ENCODE results near the gene GCNT2.
"Not testable (repeated sequence)": the region's sequence is repeated elsewhere in the genome, so short reads cannot be mapped to it uniquely, and the experiment has no call there.

The GCNT2 gene

GRCh38 chr6:10521104-10521808 is at the start of gene GCNT2:
Gene GCNT2 (plus strand): TSS chr6:10521351. CDS start chr6:10528912, 7,561 bp downstream.
- peak within 1 kb of the TSS; percentile 40 for H3K27ac ChIP-seq (ENCODE audit: low read length)
- peaks cover 31% of the 10 kb centered on the region for H3K4me1 ChIP-seq (ENCODE audit: insufficient read depth, low read length)
- H3K9me3 ChIP-seq (ENCODE audit: insufficient read depth, low read depth, low read length), result no peaks in the 10 kb centered on the region
- H3K9ac ChIP-seq (ENCODE audit: low read depth, low read length), result peak within 1 kb of the TSS; percentile 44; the same call in 1 of the 2 replicates
- no peaks in the 10 kb centered on the region for H3K36me3 ChIP-seq (ENCODE audit: insufficient read depth, low read depth, low read length)
- no peaks in the 10 kb centered on the region for H3K27me3 ChIP-seq (ENCODE audit: insufficient read depth, low read length)
- H3K4me3 ChIP-seq (ENCODE audit: low read length), result peak within 1 kb of the TSS; percentile 49

GRCh38 chr6:10472634-10473033 is 48.5 kb upstream of the GCNT2 start:
- Histone ChIP-seq H3K4me1 (ENCODE audit: insufficient read depth, low read length) (no peaks in the 10 kb centered on the region), H3K27ac (ENCODE audit: low read length) (no peak overlapping the region), H3K9me3 (ENCODE audit: insufficient read depth, low read depth, low read length) (no peaks in the 10 kb centered on the region), H3K4me3 (ENCODE audit: low read length) (no peak overlapping the region), H3K9ac (ENCODE audit: low read depth, low read length) (no peak overlapping the region), H3K36me3 (ENCODE audit: insufficient read depth, low read depth, low read length) (no peaks in the 10 kb centered on the region), H3K27me3 (ENCODE audit: insufficient read depth, low read length) (no peaks in the 10 kb centered on the region)

GRCh38 chr6:10478187-10479040 is 42.7 kb upstream of the GCNT2 start:
- no peak overlapping the region for H3K9ac ChIP-seq (ENCODE audit: low read depth, low read length)
- H3K4me3 ChIP-seq (ENCODE audit: low read length), result no peak overlapping the region
- no peaks in the 10 kb centered on the region for H3K4me1 ChIP-seq (ENCODE audit: insufficient read depth, low read length)
- no peaks in the 10 kb centered on the region for H3K9me3 ChIP-seq (ENCODE audit: insufficient read depth, low read depth, low read length)
- no peak overlapping the region for H3K27ac ChIP-seq (ENCODE audit: low read length)
- H3K36me3 ChIP-seq (ENCODE audit: insufficient read depth, low read depth, low read length), result no peaks in the 10 kb centered on the region
- no peaks in the 10 kb centered on the region for H3K27me3 ChIP-seq (ENCODE audit: insufficient read depth, low read length)

GRCh38 chr6:10479939-10480700 is 41.0 kb upstream of the GCNT2 start:
- Histone ChIP-seq H3K27ac (ENCODE audit: low read length) (no peak overlapping the region), H3K9me3 (ENCODE audit: insufficient read depth, low read depth, low read length) (no peaks in the 10 kb centered on the region), H3K27me3 (ENCODE audit: insufficient read depth, low read length) (no peaks in the 10 kb centered on the region)

GRCh38 chr6:10481101-10481500 is 40.0 kb upstream of the GCNT2 start:
- H3K9ac ChIP-seq (ENCODE audit: low read depth, low read length), result no peak overlapping the region
- H3K27me3 ChIP-seq (ENCODE audit: insufficient read depth, low read length), result no peaks in the 10 kb centered on the region
- H3K9me3 ChIP-seq (ENCODE audit: insufficient read depth, low read depth, low read length), result no peaks in the 10 kb centered on the region
- no peaks in the 10 kb centered on the region for H3K4me1 ChIP-seq (ENCODE audit: insufficient read depth, low read length)
- H3K4me3 ChIP-seq (ENCODE audit: low read length), result no peak overlapping the region
- no peak overlapping the region for H3K27ac ChIP-seq (ENCODE audit: low read length)
- H3K36me3 ChIP-seq (ENCODE audit: insufficient read depth, low read depth, low read length), result no peaks in the 10 kb centered on the region

More at GRCh38 chr6:10479939-10480700, 41.0 kb upstream of the GCNT2 start:
- Histone ChIP-seq H3K36me3 (ENCODE audit: insufficient read depth, low read depth, low read length) (no peaks in the 10 kb centered on the region), H3K4me1 (ENCODE audit: insufficient read depth, low read length) (no peaks in the 10 kb centered on the region), H3K9ac (ENCODE audit: low read depth, low read length) (no peak overlapping the region), H3K4me3 (ENCODE audit: low read length) (no peak overlapping the region)

GRCh38 chr6:10482636-10483257 is 38.4 kb upstream of the GCNT2 start:
- no peaks in the 10 kb centered on the region for H3K36me3 ChIP-seq (ENCODE audit: insufficient read depth, low read depth, low read length)

GRCh38 chr6:10484912-10485311 is 36.2 kb upstream of the GCNT2 start:
- Histone ChIP-seq H3K27me3 (ENCODE audit: insufficient read depth, low read length) (no peaks in the 10 kb centered on the region), H3K9me3 (ENCODE audit: insufficient read depth, low read depth, low read length) (no peaks in the 10 kb centered on the region), H3K4me3 (ENCODE audit: low read length) (no peak overlapping the region), H3K9ac (ENCODE audit: low read depth, low read length) (no peak overlapping the region), H3K27ac (ENCODE audit: low read length) (no peak overlapping the region), H3K36me3 (ENCODE audit: insufficient read depth, low read depth, low read length) (no peaks in the 10 kb centered on the region), H3K4me1 (ENCODE audit: insufficient read depth, low read length) (no peaks in the 10 kb centered on the region)

More at GRCh38 chr6:10482636-10483257, 38.4 kb upstream of the GCNT2 start:
- H3K27me3 ChIP-seq (ENCODE audit: insufficient read depth, low read length), result no peaks in the 10 kb centered on the region
- no peak overlapping the region for H3K27ac ChIP-seq (ENCODE audit: low read length)
- H3K9ac ChIP-seq (ENCODE audit: low read depth, low read length), result no peak overlapping the region
- H3K9me3 ChIP-seq (ENCODE audit: insufficient read depth, low read depth, low read length), result no peaks in the 10 kb centered on the region
- H3K4me3 ChIP-seq (ENCODE audit: low read length), result no peak overlapping the region
- H3K4me1 ChIP-seq (ENCODE audit: insufficient read depth, low read length), result no peaks in the 10 kb centered on the region

- Histone ChIP-seq H3K9me3 (ENCODE audit: insufficient read depth, low read depth, low read length) (no peaks in the 10 kb centered on the region), H3K27me3 (ENCODE audit: insufficient read depth, low read length) (no peaks in the 10 kb centered on the region)
Measured at GRCh38 chr6:10485406-10485805, 35.7 kb upstream of the GCNT2 start.

GRCh38 chr6:10486215-10486614 is 34.9 kb upstream of the GCNT2 start:
- Histone ChIP-seq H3K9me3 (ENCODE audit: insufficient read depth, low read depth, low read length) (no peaks in the 10 kb centered on the region), H3K27me3 (ENCODE audit: insufficient read depth, low read length) (no peaks in the 10 kb centered on the region), H3K27ac (ENCODE audit: low read length) (no peak overlapping the region), H3K4me1 (ENCODE audit: insufficient read depth, low read length) (no peaks in the 10 kb centered on the region), H3K36me3 (ENCODE audit: insufficient read depth, low read depth, low read length) (no peaks in the 10 kb centered on the region), H3K4me3 (ENCODE audit: low read length) (no peak overlapping the region), H3K9ac (ENCODE audit: low read depth, low read length) (no peak overlapping the region)

More at GRCh38 chr6:10485406-10485805, 35.7 kb upstream of the GCNT2 start:
- H3K36me3 ChIP-seq (ENCODE audit: insufficient read depth, low read depth, low read length), result no peaks in the 10 kb centered on the region
- H3K9ac ChIP-seq (ENCODE audit: low read depth, low read length), result no peak overlapping the region
- no peaks in the 10 kb centered on the region for H3K4me1 ChIP-seq (ENCODE audit: insufficient read depth, low read length)
- no peak overlapping the region for H3K27ac ChIP-seq (ENCODE audit: low read length)
- H3K4me3 ChIP-seq (ENCODE audit: low read length), result no peak overlapping the region

- H3K9me3 ChIP-seq (ENCODE audit: insufficient read depth, low read depth, low read length); H3K36me3 ChIP-seq (ENCODE audit: insufficient read depth, low read depth, low read length); H3K27ac ChIP-seq (ENCODE audit: low read length); H3K9ac ChIP-seq (ENCODE audit: low read depth, low read length); H3K4me3 ChIP-seq (ENCODE audit: low read length); H3K4me1 ChIP-seq (ENCODE audit: insufficient read depth, low read length); H3K27me3 ChIP-seq (ENCODE audit: insufficient read depth, low read length): not testable (repeated sequence)
Measured at GRCh38 chr6:10486944-10487588, 34.1 kb upstream of the GCNT2 start.
